NOMO-1 treated with dmso at 0.1 percent for 144 hours (cell line): Measurements from ENCODE around the gene GTPBP4.
A peak's percentile ranks its signal among the peaks of the same experiment; 100 is the strongest.
"Not testable (repeated sequence)": the region's sequence is repeated elsewhere in the genome, so short reads cannot be mapped to it uniquely, and the experiment has no call there.

Source experiments
- DNase-seq: peaks from one replicate; lab custom pipeline; 2025; ENCODE audit not compliant: unreplicated experiment; lab: John Stamatoyannopoulos, UW

GTPBP4 gene

DNA sequence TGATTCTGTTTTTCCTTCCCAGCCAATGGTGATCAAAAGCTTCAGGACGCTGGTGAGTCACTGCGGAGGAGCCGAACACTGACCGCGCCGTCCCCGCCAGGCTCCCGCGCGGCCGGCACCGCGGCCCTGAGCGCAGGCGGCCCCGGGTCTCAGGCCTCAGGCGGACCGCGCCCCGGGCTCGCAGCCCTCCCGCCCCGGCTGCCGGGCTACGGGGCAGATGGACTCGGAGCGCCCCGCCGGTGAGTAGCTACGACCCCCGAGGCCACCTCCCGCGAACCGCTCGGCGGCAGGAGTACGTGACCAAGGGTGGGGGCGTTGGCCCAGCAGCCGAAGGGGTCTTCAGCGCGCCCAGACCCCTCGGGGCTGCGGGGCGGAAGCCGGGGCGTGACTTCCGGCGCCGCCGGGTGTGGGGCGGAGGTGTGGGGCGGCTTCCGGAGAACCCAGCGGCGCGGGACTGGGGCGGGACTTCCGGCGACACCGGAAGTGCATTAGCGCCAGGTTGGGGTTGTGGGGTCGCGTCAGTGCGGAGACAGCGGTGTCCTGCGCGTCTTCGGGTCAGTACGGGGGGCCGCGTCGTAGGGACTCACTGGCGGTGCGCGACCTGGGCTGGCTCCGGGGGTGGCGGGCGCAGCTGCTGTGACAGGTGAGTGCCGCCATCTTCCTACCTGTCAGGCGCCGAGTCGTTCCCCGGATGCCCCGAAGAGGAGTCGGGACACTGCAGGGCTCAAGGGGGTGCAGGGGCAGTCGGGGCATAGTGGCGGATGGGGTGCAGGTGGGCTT lies 68.3 kb downstream of the GTPBP4 start, which contains the start of gene WDR37:
Gene WDR37, plus strand, starts transcription at position 60 of the 780 bp plus-strand sequence. CDS start 15,771 bp downstream, outside the sequence.
- DNase-seq = peak; percentile 54

DNA sequence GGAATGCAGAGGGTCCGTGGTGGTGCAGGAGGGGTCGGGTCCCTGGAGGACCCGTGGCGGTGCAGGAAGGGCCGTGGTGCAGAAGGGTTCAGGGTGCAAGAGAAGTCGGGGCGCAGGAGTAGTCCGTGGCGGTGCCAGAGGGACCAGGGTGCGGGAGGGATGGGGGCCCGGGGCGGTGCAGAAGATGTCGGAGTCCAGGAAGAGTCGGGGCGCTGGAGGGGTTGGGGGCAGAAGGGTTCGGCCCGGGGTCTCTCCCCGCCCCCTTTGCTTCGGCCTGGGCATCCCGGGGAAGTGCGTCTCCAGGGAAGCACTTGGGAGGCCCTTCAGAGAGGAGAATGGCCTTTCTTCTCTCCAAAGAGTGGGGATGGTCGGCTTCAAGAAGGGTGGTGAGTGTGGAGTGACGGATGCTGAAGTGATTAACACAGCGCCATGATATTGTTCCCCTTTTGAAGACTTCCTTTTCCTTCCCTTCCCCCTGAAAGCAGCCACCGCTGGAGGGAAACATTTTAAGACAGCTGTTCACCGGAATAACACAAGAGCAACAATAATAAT lies 68.9 kb downstream of the GTPBP4 start:
- DNase-seq = peak; percentile 69

DNA sequence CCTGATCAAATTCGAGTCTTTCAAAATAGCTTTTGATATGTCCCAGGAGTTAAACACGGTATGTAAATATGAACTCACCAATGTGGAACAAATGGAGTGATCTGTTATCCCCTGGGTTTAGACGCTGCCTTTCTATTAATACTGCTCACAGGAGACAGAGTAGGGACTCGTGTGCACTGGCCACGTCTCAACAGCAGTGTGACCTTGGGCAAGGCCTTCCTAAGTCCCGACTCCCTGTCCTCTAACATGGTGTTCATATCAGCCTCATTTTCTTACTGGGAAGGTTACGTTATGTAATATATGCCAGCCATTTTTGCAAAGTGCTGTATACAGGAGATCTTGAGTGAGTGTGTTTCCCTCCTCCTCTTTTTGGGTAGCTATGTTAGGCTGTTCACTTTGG lies 69.8 kb downstream of the GTPBP4 start:
- DNase-seq = no peak

DNA sequence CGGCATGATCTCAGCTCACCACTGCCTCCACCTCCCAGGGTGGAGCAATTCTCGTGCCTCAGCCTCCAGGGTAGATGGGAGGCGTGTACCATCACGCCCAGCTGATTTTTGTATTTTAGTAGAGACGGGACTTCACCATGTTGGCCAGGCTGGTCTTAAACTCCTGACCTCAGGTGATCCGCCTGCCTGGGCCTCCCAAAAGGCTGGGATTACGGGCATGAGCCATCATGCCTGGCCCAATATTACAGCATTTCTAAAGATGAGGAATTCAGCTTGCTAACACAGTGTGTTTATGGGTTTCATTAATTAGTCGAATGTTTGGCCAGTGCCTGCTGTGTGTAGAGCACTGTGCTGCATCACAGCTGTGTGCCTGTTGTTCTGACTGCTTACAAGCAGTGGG lies 71.7 kb downstream of the GTPBP4 start:
- no peak for DNase-seq

GRCh38 chr10:1061930-1062774 lies 73.9 kb downstream of the GTPBP4 start:
- no peak for DNase-seq

DNA sequence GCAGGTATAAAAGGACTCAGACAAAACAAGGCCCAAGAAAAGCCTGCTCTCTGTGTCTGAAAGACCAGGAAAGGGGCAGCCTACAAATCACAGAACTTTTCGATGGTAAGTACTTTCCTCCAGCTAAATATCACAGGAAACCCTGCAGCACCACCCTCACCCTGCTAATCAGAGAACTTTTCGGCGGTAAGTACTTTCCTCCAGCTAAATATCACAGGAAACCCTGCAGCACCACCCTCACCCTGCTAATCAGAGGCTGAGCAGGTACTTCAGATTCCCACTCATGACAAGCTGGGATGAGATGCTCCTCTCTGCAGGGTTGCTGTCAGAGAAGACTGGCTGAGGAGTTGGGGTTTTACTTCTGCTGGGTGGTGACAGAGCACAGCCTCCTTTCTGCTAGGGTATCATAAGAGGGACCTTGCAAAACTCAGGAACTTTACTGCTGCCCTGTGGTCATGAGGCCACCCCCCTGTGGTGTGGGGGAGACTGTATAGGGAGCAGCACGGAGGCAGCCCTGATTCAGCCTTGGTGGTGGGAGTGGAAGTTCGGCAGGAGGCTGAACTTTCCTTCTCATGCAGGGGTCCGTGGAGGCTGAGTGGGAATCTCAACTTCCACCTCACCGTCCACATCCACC lies 75.1 kb downstream of the GTPBP4 start:
- DNase-seq = no peak

- no peak for DNase-seq
These were observed 76.7 kb downstream of the GTPBP4 start for GRCh38 chr10:1064964-1065247.

- not testable (repeated sequence) for DNase-seq
These were observed 78.5 kb downstream of the GTPBP4 start for GRCh38 chr10:1066734-1067133.

- no peak for DNase-seq
These were observed 80.4 kb downstream of the GTPBP4 start for GRCh38 chr10:1068380-1069361.
